ENCODE measurements around the gene LCN15.

GRCh38 chr9:136765041-136765440 lies 723 bp upstream of the LCN15 start:
- no peak for TF ChIP-seq CTCF (IDR thresholded peaks at IDR 0.05)
- TF ChIP-seq POLR2A (IDR thresholded peaks at IDR 0.05) = no peak
